Naive thymus-derived CD4-positive, alpha-beta T cell (primary cell): ENCODE results near the gene CSNK1E. TPM values are rescaled to one million over a fixed set of nuclear protein-coding genes. Genes with fewer than 3 reads are reported as not detected.

ENCODE experiments used
- polyA plus RNA-seq, 2 donors: library from polyadenylated mRNA; unstranded; fragments of 300-500 nt; fragmentation: Illumina TruSeq; gene quantifications; one replicate each; pipeline ENCODE4 v1.2.3, GENCODE V29; 2021
- total RNA-seq, 6 experiments: library from RNA in 5 of 6; stranded (reverse) in 5 of 6; gene quantifications; 1 replicate in 5 of 6; 2 replicates in 1 of 6; pipeline ENCODE4 v1.2.3 and lab custom pipeline; 2021 to 2026

The CSNK1E gene
- total and polyA plus RNA-seq, 7 experiments from 2014 or later: 5.6 to 143 (median 72.0) TPM

Other genes starting within 250 kb of the CSNK1E start
- gene SLC16A8, start 233.2 kb downstream of the CSNK1E start, total RNA-seq: not detected
- gene SLC16A8, start 233.2 kb downstream of the CSNK1E start, polyA plus RNA-seq: not detected
- gene BAIAP2L2, start 206.7 kb downstream of the CSNK1E start, total RNA-seq: 1 to 10 TPM in 3 of 5 experiments, under 1 TPM in 2; 0.46 to 3.9 (median 1.9) TPM
- not detected for gene BAIAP2L2, start 206.7 kb downstream of the CSNK1E start, polyA plus RNA-seq
- 100 to 1,000 TPM in 3 of 5 experiments, 10 to 100 TPM in 2; 66.5 to 252 (median 105) TPM for gene PLA2G6, start 135.6 kb downstream of the CSNK1E start, total RNA-seq
- gene PLA2G6, start 135.6 kb downstream of the CSNK1E start, polyA plus RNA-seq: 1 to 10 TPM; 4.8 to 8.3 TPM
- 10 to 100 TPM in 2 of 5 experiments, 1 to 10 TPM in 3; 4.8 to 72.6 (median 5.5) TPM for gene MAFF, start 115.4 kb downstream of the CSNK1E start, total RNA-seq
- 1 to 10 TPM; 1.6 to 2.3 TPM for gene MAFF, start 115.4 kb downstream of the CSNK1E start, polyA plus RNA-seq
- 10 to 100 TPM; 26.9 to 41.3 (median 35.0) TPM for gene TMEM184B, start 44.4 kb downstream of the CSNK1E start, total RNA-seq
- gene TMEM184B, start 44.4 kb downstream of the CSNK1E start, polyA plus RNA-seq: 10 to 100 TPM in 1 of 2 donors, 1 to 10 TPM in 1; 9.0 to 19.5 TPM
- gene KCNJ4, start 137.8 kb upstream of the CSNK1E start, total RNA-seq: not detected
- not detected for gene KCNJ4, start 137.8 kb upstream of the CSNK1E start, polyA plus RNA-seq
- under 1 TPM in 1 of 5 experiments, not detected in 4; 0.80 TPM for gene KDELR3, start 150.7 kb upstream of the CSNK1E start, total RNA-seq
- not detected for gene KDELR3, start 150.7 kb upstream of the CSNK1E start, polyA plus RNA-seq
- gene DDX17, start 188.9 kb upstream of the CSNK1E start, total RNA-seq: 1,000 to 10,000 TPM in 2 of 5 experiments, 100 to 1,000 TPM in 3; 478 to 1,097 (median 684) TPM
- gene DDX17, start 188.9 kb upstream of the CSNK1E start, polyA plus RNA-seq: 10 to 100 TPM; 37.7 to 43.4 TPM